GM19238 (cell line): ENCODE results near the gene OR51B4.
"Not testable (repeated sequence)": the region's sequence is repeated elsewhere in the genome, so short reads cannot be mapped to it uniquely, and the experiment has no call there.

Experiments
- DNase-seq: peaks from one replicate; pipeline ENCODE4 v3.0.0; 2011; ENCODE audit warnings: low spot score; ENCODE audit not compliant: insufficient read length

The OR51B4 gene

GRCh38 chr11:5274395-5274794 is 27.4 kb downstream of the OR51B4 start:
- no peak for DNase-seq

- no peak for DNase-seq
Observed at GRCh38 chr11:5272395-5273017, 29.2 kb downstream of the OR51B4 start.

- no peak for DNase-seq
Observed at GRCh38 chr11:5269715-5270147, 32.0 kb downstream of the OR51B4 start, which contains the start of gene HBE1. Gene HBE1 (minus strand): TSS chr11:5269945. CDS start chr11:5269890, 55 bp downstream.

GRCh38 chr11:5267033-5267563 is 34.6 kb downstream of the OR51B4 start:
- DNase-seq: no peak

GRCh38 chr11:5266609-5267008 is 35.1 kb downstream of the OR51B4 start:
- DNase-seq: no peak

- DNase-seq: no peak
Observed at GRCh38 chr11:5265832-5266231, 35.9 kb downstream of the OR51B4 start.

- DNase-seq: no peak
Observed at GRCh38 chr11:5258543-5259262, 43.0 kb downstream of the OR51B4 start.

- DNase-seq: no peak
Observed at GRCh38 chr11:5257296-5257695, 44.5 kb downstream of the OR51B4 start.

GRCh38 chr11:5254646-5255413 is 46.9 kb downstream of the OR51B4 start, which contains the start of gene HBG2:
Gene HBG2 (minus strand): TSS chr11:5254781. CDS start chr11:5254728, 53 bp downstream.
- DNase-seq: not testable (repeated sequence)

GRCh38 chr11:5254023-5254422 is 47.7 kb downstream of the OR51B4 start:
- not testable (repeated sequence) for DNase-seq

- DNase-seq: not testable (repeated sequence)
Observed at GRCh38 chr11:5253440-5253839, 48.3 kb downstream of the OR51B4 start.

- no peak for DNase-seq
Observed at GRCh38 chr11:5252919-5253265, 48.9 kb downstream of the OR51B4 start.

GRCh38 chr11:5252192-5252918 is 49.4 kb downstream of the OR51B4 start:
- DNase-seq: no peak

GRCh38 chr11:5251746-5252145 is 50.0 kb downstream of the OR51B4 start:
- no peak for DNase-seq
